Occipital lobe (tissue), 2 donors: ENCODE measurements around the gene CDH22. TPM values are rescaled to one million over a fixed set of nuclear protein-coding genes. Genes with fewer than 3 reads are reported as not detected.

Source experiments
- DNase-seq: peaks from one replicate; lab custom pipeline; 2025; lab: John Stamatoyannopoulos, UW
- total RNA-seq: library from RNA; depleted of rRNA; stranded (reverse); fragments of >200 nt; gene quantifications from one replicate; pipeline ENCODE4 v1.2.3, GENCODE V29; 2014

Gene CDH22
- total RNA-seq, 1 donor from 2014 or later = 0.31 TPM

- no peak for DNase-seq
These were observed 16.1 kb upstream of the CDH22 start for GRCh38 chr20:46324379-46324778.

GRCh38 chr20:46323557-46323956 lies 15.3 kb upstream of the CDH22 start:
- no peak for DNase-seq

GRCh38 chr20:46322641-46323040 lies 14.3 kb upstream of the CDH22 start:
- no peak for DNase-seq

DNA sequence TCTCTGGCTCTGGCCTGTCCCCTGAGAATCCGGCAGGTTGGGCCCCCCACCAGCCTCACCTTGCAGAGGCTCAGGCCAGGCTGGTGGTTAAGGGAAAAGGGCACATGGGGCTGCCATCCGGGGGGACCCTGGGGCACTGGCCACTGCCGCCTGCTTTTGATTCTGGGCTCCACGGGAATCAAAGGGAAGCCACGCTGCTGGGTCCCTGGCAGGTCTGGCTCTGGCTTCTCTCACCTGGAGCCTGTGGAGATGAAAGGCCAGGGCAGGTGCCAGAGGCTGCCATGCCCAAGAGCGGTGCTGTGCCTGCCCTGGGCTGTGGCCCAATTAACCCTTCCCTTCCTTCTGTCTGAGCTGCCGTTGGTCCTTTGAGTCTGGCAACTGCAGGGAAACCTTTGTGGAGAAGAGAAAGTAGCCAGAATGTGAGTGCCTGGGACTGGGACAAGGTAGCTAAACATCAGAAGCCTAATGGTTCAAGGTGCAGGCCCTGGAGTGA lies 9.4 kb upstream of the CDH22 start:
- no peak for DNase-seq

GRCh38 chr20:46316984-46317684 lies 8.8 kb upstream of the CDH22 start:
- no peak for DNase-seq

DNA sequence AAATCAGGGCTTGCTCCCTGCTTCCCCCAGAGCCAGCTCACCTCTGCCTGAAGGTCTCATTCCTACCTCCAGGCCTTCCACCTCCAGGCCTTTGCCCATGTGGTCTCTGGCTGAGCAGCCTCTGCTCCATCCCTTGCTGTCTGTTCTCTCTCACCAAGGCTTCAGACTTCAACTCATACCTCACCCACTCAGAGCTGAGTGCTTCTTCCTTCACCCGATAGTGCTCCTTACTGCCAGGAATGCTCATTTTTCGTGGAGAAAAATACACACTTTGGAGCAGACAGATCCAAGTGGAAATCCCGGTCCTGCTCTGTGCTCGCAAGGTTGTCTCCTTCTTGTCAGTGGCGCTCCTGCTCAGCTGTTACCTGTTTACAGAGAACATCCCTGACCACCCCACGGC lies 7.0 kb upstream of the CDH22 start:
- DNase-seq = no peak

DNA sequence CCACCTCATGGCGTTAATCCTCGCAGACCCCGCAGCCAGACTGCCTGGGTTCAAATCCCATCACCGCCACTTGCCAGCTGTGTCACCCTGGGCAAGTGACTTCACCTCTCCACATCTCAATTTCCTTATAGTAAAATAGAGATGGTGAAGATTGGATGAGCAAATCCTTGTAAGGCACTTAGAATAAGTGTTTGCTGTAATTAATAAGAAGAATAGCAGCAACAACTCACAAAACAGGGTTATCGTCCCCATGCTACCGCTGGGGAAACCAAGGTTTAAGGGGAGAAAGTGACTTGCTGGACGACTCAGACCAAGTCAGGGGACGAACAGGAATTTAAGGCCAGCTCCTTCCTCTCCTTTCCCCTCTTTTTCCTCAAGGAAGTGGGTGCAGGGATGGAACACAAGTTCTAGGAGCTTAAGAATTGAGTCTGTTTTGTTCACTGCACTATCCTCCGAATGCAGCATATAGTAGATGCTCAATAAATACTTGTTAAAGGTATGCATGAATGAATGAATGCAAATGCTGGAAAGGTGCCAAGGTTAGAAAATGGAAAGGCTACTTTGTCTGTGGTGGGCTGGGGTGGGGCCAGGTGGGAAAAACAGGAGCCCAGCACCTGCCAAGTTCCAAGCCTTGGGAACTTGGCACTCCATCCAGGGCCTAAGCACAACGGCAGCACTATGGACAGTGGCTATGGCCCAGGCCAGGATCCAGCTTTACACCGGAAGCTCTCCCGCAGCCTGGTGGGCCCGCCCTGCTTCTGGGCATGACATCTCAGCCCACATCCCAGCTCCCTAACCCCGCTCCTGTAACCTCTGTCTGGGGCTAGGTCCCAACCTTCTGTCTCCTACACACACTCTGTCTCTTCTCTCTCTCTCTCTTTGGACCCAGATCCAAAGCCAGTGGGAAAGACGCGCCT lies 4.9 kb upstream of the CDH22 start:
- DNase-seq = no peak

DNA sequence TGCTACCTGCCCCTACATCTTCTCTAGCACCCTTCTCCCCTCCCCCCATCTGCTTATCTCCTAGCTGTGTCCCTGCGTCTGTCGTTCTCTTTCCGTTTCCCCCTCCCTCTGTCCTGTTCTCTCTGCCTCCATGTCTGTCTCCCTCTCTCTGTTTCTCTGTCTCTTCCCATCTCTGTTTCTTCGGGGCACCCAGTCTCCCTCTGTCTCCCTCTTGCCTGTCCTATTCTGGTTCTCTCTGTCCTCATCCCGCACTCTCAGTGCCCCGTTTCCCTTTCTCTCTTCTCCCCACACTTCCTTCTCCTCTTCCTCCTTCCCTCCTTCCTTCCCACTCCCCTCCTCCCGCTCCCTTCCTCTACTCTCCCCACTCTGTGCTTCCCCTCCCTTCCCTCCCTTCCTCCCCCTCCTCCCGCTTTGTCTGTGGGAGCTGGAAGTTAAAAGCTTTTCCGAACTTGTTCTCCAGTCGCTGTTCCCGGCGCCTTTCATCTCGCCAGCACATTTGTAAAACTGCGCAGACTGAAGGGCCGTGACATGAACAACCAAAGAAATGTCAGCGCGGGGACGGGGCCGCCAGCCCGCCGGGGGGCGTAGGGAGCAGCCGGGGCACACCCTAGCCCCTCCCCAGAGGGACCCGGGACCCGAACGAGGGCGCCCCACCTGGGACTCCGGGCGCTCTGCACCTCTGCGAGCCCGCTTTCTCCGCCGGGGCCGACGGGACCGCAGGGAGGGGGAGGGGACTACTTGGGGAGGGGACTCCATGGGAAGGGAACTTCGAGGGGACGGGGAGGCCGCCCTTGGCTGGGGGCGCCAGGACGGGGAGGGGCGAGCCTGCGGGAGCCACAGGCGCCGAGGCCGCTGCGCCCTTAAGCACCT lies 4.0 kb upstream of the CDH22 start:
- no peak for DNase-seq

DNA sequence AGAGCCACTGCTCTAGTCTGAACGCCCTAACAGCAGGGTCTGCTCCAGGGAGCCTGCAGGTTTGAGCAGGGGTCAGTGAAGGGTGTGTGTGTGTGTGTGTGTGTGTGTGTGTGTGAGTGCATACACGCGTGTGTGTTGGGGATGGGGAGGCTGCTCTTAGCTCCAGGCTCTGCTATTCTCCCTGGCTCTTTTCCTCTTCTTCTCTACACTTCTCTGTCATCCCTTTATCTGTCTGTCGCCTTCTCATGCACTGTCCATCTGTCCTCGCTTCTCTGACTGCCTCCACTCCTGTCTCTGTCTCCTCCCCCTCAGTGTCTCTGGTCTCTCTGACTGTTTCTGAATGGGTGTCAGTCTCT lies 3.4 kb upstream of the CDH22 start:
- DNase-seq = no peak

- DNase-seq = no peak
These were observed 2.8 kb upstream of the CDH22 start for GRCh38 chr20:46311039-46311650.

DNA sequence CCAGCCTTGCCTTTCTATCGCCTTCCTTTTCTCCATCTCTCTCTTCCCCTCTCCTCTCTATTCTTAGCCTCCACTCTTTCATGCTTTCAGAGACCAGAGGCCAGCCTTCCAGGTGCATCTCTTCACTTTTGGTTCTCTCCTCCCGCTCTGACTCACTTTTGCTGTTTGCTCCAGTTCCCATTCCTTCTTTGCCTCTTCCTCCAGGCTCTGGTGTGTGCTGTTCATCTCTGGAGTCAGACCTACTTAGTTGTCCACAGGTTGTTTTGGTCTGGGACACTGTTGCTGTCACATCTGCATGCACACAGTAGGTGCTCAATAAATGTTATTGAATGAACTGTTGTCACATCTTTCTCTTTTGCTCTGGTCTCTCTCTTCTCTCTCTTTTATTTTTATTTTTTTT lies 1.6 kb upstream of the CDH22 start:
- no peak for DNase-seq

DNA sequence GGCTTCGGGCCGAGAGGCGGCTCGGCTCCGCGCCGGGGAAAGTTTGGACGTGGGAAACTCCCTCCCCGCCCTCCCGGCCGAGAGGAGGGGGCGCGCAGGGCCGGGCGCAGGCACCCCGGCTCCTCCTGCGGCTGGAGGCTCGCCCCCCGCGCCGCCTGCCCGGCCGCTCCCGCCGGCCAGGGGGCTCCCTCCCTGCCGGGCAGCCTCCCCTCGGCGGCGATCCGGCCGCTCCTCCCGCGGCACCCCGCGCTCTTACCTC lies 370 bp downstream of the CDH22 start:
- DNase-seq = no peak

- peak; percentile 27 for DNase-seq
These were observed 929 bp downstream of the CDH22 start for GRCh38 chr20:46307139-46307998.

GRCh38 chr20:46306743-46307138 lies 1.6 kb downstream of the CDH22 start:
- DNase-seq = no peak

DNA sequence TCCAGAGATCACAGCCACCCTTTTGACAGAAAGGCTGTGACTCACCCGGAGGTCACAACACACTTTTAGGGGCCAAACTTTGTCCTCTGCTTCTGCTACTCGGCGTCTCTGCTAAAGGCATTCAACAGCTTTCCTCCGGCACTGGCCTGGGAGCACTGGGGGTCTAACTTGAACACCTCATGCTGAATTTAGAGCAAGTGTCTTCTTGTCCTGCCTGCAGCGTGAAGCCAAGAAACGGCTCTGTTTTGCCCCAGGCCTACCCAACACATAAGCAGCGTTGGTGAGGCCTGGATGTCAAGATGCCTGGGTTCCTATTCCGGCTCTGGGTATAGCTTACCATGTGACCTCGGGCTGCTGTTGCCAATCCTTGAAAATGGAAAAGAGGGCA lies 2.3 kb downstream of the CDH22 start:
- no peak for DNase-seq

GRCh38 chr20:46305331-46305972 lies 2.8 kb downstream of the CDH22 start:
- no peak for DNase-seq

DNA sequence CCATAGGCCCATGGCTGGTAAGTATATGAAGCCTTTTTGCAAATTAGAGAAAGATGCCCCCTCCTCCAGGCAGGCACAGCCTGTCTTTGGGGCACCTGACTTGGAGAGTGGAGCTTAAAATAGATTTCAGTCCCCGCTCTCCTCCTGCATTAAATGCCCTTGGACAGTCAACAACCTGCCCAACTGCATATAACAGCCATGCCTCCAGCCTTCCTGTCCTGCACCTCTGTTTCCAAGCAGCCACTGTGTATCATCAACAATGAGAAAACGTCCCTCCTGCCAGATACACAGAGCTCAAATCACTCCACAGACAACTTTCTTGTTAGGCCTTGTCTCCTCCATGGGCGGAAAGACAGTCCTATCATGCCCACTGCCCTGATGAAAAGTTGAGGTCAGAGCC lies 3.4 kb downstream of the CDH22 start:
- no peak for DNase-seq

- peak; percentile 19 for DNase-seq
These were observed 3.9 kb downstream of the CDH22 start for GRCh38 chr20:46304361-46304760.

GRCh38 chr20:46303176-46303956 lies 4.9 kb downstream of the CDH22 start:
- DNase-seq = no peak
